Measurements from ENCODE around the gene PIRT.

Gene PIRT

GRCh38 chr17:10787306-10788045, 50.4 kb downstream of the PIRT start:
- no peak for DNase-seq

GRCh38 chr17:10785295-10785694, 52.6 kb downstream of the PIRT start:
- DNase-seq = no peak

- no peak for DNase-seq
Measured at GRCh38 chr17:10779609-10780008, 58.3 kb downstream of the PIRT start.

GRCh38 chr17:10777890-10778289, 60.0 kb downstream of the PIRT start:
- no peak for DNase-seq

GRCh38 chr17:10777131-10777807, 60.6 kb downstream of the PIRT start:
- DNase-seq = no peak

GRCh38 chr17:10776381-10776780, 61.5 kb downstream of the PIRT start:
- DNase-seq = no peak

- no peak for DNase-seq
Measured at GRCh38 chr17:10775740-10776356, 62.0 kb downstream of the PIRT start.

- DNase-seq = no peak
Measured at GRCh38 chr17:10775058-10775457, 62.8 kb downstream of the PIRT start.

- DNase-seq = no peak
Measured at GRCh38 chr17:10773391-10773790, 64.5 kb downstream of the PIRT start.
